K562 (cell line): Measurements from ENCODE around the gene MAGI2. TPM values are rescaled to one million over a fixed set of nuclear protein-coding genes. Genes with fewer than 3 reads are reported as not detected.

Experiments used
- ATAC-seq: fragments of 200-7000 bp; cut with Tn5 transposase; 3 replicates; pipeline ENCODE4 v1.9.1; 2020; ENCODE audit warnings: moderate library complexity
- BruUV-seq: library from RNA; stranded (reverse); fragments of 400-500 nt; replicated peaks from 2 replicates; lab custom pipeline; 2021; lab: Mats Ljungman, UMichigan
- CTCF ChIA-PET: fragments of 300-600 bp; formaldehyde crosslinking; extraction: SDS; loops from one replicate; lab custom pipeline; 2021; ENCODE audit warnings: low intra/inter-chr PET ratio; lab: Yijun Ruan, JAX
- POLR2A ChIA-PET: fragments of 300-600, 350-650 bp; sonication (Branson Sonifier 250); formaldehyde crosslinking; extraction: SDS; loops from one replicate; lab custom pipeline; 2021; ENCODE audit warnings: antibody characterized with exemption, inconsistent platforms; lab: Yijun Ruan, JAX
- DNase-seq, 4 experiments: peaks; one replicate each; pipeline versions ENCODE4 v3.0.0 to v3.0.0-alpha.2; 2011 to 2018; ENCODE audit warnings: low spot score in 3 of 4, mixed read lengths in 3 of 4; ENCODE audit errors: extremely low read depth in 1 of 4
- FAIRE-seq: peaks from 2 replicates; lab custom pipeline; 2011; peaks lifted over from hg19 to GRCh38; lab: Jason Lieb, UNC
- H2AFZ ChIP-seq: 2 replicates; pipeline ENCODE4 v1.6.0; 2011; ENCODE audit warnings: low read depth, low read length, control low read depth, inconsistent platforms
- H3K27ac ChIP-seq: fragments of 200-600 bp; 3 replicates; pipeline ENCODE4 v1.8.0; 2011; ENCODE audit warnings: low read depth, mild to moderate bottlenecking, control low read depth, inconsistent platforms, low read length, moderate library complexity, mixed read lengths; ENCODE audit errors: extremely low read depth
- H3K27me3 ChIP-seq, 2 experiments: fragments of 300-600 bp in 1 of 2; 2 replicates in 1 of 2; 3 replicates in 1 of 2; pipeline versions ENCODE4 v1.6.0 to v1.8.0; 2011; ENCODE audit warnings: inconsistent platforms in 2 of 2, low read length in 2 of 2, mild to moderate bottlenecking in 1 of 2, mixed read lengths in 1 of 2, moderate library complexity in 1 of 2; ENCODE audit not compliant: control insufficient read depth in 2 of 2, insufficient read depth in 2 of 2
- H3K36me3 ChIP-seq: fragments of 300-600 bp; 3 replicates; pipeline ENCODE4 v1.8.0; 2011; ENCODE audit warnings: mild to moderate bottlenecking, low read length, inconsistent platforms; ENCODE audit not compliant: control insufficient read depth, insufficient read depth
- H3K4me1 ChIP-seq, 2 experiments: fragments of 200-600 bp in 1 of 2; replicated peaks in 1 of 2; 2 replicates in 1 of 2; 3 replicates in 1 of 2; pipeline versions ENCODE4 v1.5.1 to v1.8.0; 2011; ENCODE audit warnings: inconsistent platforms in 2 of 2, low read length in 2 of 2, mild to moderate bottlenecking in 1 of 2, mixed read lengths in 1 of 2, moderate library complexity in 1 of 2; ENCODE audit not compliant: control insufficient read depth in 2 of 2, insufficient read depth in 2 of 2
- H3K4me2 ChIP-seq: 2 replicates; pipeline ENCODE4 v1.6.1; 2011; ENCODE audit warnings: low read length, control low read depth, inconsistent platforms, mixed read lengths; ENCODE audit not compliant: insufficient read depth
- H3K4me3 ChIP-seq: fragments of 200-600 bp; sonication (generic), shearing (Covaris generic); 2 replicates; pipeline ENCODE4 v1.5.1; 2016; ENCODE audit warnings: control low read depth, inconsistent platforms
- H3K79me2 ChIP-seq: fragments of 200-600 bp; 3 replicates; pipeline ENCODE4 v1.8.0; 2011; ENCODE audit warnings: low read length, inconsistent platforms; ENCODE audit not compliant: control insufficient read depth, insufficient read depth
- H3K9ac ChIP-seq, 2 experiments: 2 replicates each; pipeline versions ENCODE4 v1.6.0 to v1.6.1; 2011; ENCODE audit warnings: low read depth in 2 of 2, low read length in 2 of 2, control low read depth in 1 of 2, inconsistent platforms in 1 of 2, mild to moderate bottlenecking in 1 of 2, mixed read lengths in 1 of 2; ENCODE audit not compliant: insufficient read depth in 1 of 2
- H3K9me1 ChIP-seq: one replicate; pipeline ENCODE4 v1.6.0; 2011; ENCODE audit warnings: inconsistent platforms, mild to moderate bottlenecking, low read length, moderate library complexity; ENCODE audit not compliant: control insufficient read depth, insufficient read depth
- H3K9me3 ChIP-seq: replicated peaks from 2 replicates; pipeline ENCODE4 v1.5.1; 2011; ENCODE audit warnings: low read depth, low read length, inconsistent platforms; ENCODE audit not compliant: control insufficient read depth, insufficient read depth
- H4K20me1 ChIP-seq: replicated peaks from 2 replicates; pipeline ENCODE4 v1.6.1; 2011; ENCODE audit warnings: low read length, inconsistent platforms, mixed read lengths; ENCODE audit not compliant: control insufficient read depth, insufficient read depth
- BRD4 ChIP-seq: fragments of 200-600 bp; sonication (generic); IDR thresholded peaks from 2 replicates; pipeline ENCODE4 v1.6.1; 2017; ENCODE audit warnings: inconsistent platforms
- CHCHD3 ChIP-seq: fragments of 250-450 bp; sonication (Bioruptor Pico); IDR thresholded peaks from 2 replicates; pipeline ENCODE4 v2.1.2; 2022; ENCODE audit warnings: mild to moderate bottlenecking
- FOXA1 ChIP-seq: fragments of 450-650 bp; IDR thresholded peaks from 2 replicates; pipeline ENCODE4 v1.6.1; 2016; ENCODE audit warnings: mild to moderate bottlenecking, borderline replicate concordance
- MTA1 ChIP-seq: fragments of 450-650 bp; IDR thresholded peaks from 2 replicates; pipeline ENCODE4 v1.6.1; 2017; ENCODE audit warnings: borderline replicate concordance
- NEUROD1 ChIP-seq: fragments of 150-350 bp; IDR thresholded peaks from 2 replicates; pipeline ENCODE4 v1.6.1; 2014; ENCODE audit warnings: borderline replicate concordance, low read length, low read depth; ENCODE audit not compliant: partially characterized antibody
- STAT5B ChIP-seq: fragments of 250-450 bp; sonication (Bioruptor Pico); IDR thresholded peaks from 2 replicates; pipeline ENCODE4 v1.8.0; 2021; ENCODE audit warnings: mild to moderate bottlenecking, inconsistent platforms
- WGBS: fragments of 100-300 bp; shearing (Covaris generic); methylation state at CpG from one replicate; pipeline ENCODE4 v1.1.6; 2016; ENCODE audit warnings: low coverage, mixed read lengths; ENCODE audit not compliant: insufficient coverage; ENCODE audit errors: missing lambda C conversion rate; 5-methylcytosine and 5-hydroxymethylcytosine counted together
- in situ Hi-C: fragments of 300-500 bp; cut with MboI; formaldehyde crosslinking; loops from 4 replicates; pipeline ENCODE4 v1.15.0; 2018; ENCODE audit warnings: inconsistent platforms, mixed read lengths
- intact Hi-C: fragments of 100-400 bp; cut with micrococcal nuclease; formaldehyde crosslinking; loops from 2 replicates; pipeline ENCODE4 v1.14.2; 2022
- polyA plus RNA-seq, 8 experiments: library from polyadenylated mRNA; depleted of rRNA in 4 of 8; stranded (reverse) in 5 of 8; unstranded in 3 of 8; fragments of >200 nt; fragmentation: Nextera tagmentation in 2 of 8; fragmentation: Illumina TruSeq in 1 of 8; extraction: Ambion mirVana in 2 of 8; extraction: Trizol in 1 of 8; gene quantifications; 2 replicates each; pipeline versions ENCODE4 v1.2.1 to v1.2.3, GENCODE V29; 2011 to 2014; ENCODE audit warnings: inconsistent platforms in 1 of 8, missing spikeins in 1 of 8
- total RNA-seq, 7 experiments: library from RNA; depleted of rRNA in 6 of 7; stranded (reverse); fragments of >200 nt in 6 of 7; fragmentation: Illumina TruSeq in 2 of 7; extraction: Trizol in 2 of 7; gene quantifications; 2 replicates each; pipeline versions ENCODE4 v1.2.1 to v1.2.3, GENCODE V29; 2011 to 2021; ENCODE audit warnings: low replicate concordance in 1 of 7
- TF ChIP-seq, protein P1 (sequence below): fragments of 250-450 bp; sonication (Bioruptor Pico); IDR thresholded peaks from 2 replicates; pipeline ENCODE4 v1.4.0; 2020; ENCODE audit warnings: mild to moderate bottlenecking
- TF ChIP-seq, protein P2 (sequence below), 2 experiments: fragments of 450-650 bp; IDR thresholded peaks; 2 replicates each; pipeline ENCODE4 v1.6.1; 2018; ENCODE audit warnings: mild to moderate bottlenecking in 2 of 2, low read depth in 1 of 2; ENCODE audit not compliant: partially characterized antibody in 2 of 2
- TF ChIP-seq, protein P3 (sequence below): IDR thresholded peaks from 2 replicates; pipeline ENCODE4 v1.6.1; 2012; ENCODE audit warnings: low read depth, low read length, improper control_type of control experiment, borderline replicate concordance
- TF ChIP-seq, protein P4 (sequence below), 2 experiments: fragments of 450-650 bp in 1 of 2; sonication (generic) in 1 of 2; formaldehyde crosslinking; conservative IDR thresholded peaks; 2 replicates each; pipeline versions ENCODE4 v1.4.0 to v1.8.1; 2020 to 2022; ENCODE audit warnings: mild to moderate bottlenecking in 1 of 2, missing genetic modification reagents in 1 of 2

The MAGI2 gene
- total and polyA plus RNA-seq, 9 of the 15 experiments (the other 6 are each of a cell fraction or from before 2014, with no cell fraction given), result 0.27 to 1.4 (median 0.70) TPM

DNA sequence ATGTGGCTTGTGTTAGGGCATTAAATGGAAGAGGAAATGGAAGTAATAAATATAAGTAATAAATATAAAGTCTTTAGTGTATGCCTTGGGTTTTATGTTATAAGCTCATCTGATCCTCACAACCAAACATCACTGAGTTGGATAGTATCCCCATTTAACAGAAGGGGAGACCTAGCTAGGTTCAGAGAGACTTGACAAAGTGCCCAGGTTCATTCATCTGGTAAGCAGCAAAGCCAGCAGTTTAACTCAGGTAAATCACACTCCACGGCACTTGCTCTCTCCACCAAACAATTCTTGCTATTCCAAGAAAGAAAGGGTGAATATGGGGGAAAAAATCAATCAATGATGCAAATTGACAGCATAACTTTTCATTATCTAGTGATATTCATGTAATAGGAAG is 167.3 kb downstream of the MAGI2 start:
- H3K27ac ChIP-seq, result no peak overlapping the region
- no TSS peak for BruUV-seq
- no peak for ATAC-seq
- no peaks in the 10 kb centered on the region for H3K79me2 ChIP-seq
- ChIA-PET POLR2A (no interaction called here), CTCF (no interaction called here)
- no peak for FAIRE-seq
- no peaks in the 10 kb centered on the region for H3K27me3 ChIP-seq
- H3K4me2 ChIP-seq, result no peak overlapping the region
- intact Hi-C loops, result no loop called here
- no peak overlapping the region for H2AFZ ChIP-seq
- H3K4me3 ChIP-seq, result no peak overlapping the region
- no peaks in the 10 kb centered on the region for H4K20me1 ChIP-seq
- H3K9me3 ChIP-seq, result no peaks in the 10 kb centered on the region
- no peaks in the 10 kb centered on the region for H3K36me3 ChIP-seq
- no peaks in the 10 kb centered on the region for H3K4me1 ChIP-seq
- no peak for DNase-seq
- 0% methylated on average over 1 of the region's 1 CpG for WGBS
- no peaks in the 10 kb centered on the region for H3K9me1 ChIP-seq
- no peak overlapping the region for H3K9ac ChIP-seq
- in situ Hi-C loops, result no loop called here
- TF ChIP-seq BRD4 (no peak), STAT5B (CRISPR knock-in tag) (no peak), MTA1 (no peak), CHCHD3 (CRISPR knock-in tag) (no peak), NEUROD1 (no peak), FOXA1 (no peak)
- TF ChIP-seq, protein P1, sequence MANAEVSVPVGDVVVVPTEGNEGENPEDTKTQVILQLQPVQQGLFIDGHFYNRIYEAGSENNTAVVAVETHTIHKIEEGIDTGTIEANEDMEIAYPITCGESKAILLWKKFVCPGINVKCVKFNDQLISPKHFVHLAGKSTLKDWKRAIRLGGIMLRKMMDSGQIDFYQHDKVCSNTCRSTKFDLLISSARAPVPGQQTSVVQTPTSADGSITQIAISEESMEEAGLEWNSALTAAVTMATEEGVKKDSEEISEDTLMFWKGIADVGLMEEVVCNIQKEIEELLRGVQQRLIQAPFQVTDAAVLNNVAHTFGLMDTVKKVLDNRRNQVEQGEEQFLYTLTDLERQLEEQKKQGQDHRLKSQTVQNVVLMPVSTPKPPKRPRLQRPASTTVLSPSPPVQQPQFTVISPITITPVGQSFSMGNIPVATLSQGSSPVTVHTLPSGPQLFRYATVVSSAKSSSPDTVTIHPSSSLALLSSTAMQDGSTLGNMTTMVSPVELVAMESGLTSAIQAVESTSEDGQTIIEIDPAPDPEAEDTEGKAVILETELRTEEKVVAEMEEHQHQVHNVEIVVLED (CRISPR knock-in tag), result no peak
- TF ChIP-seq, protein P2, sequence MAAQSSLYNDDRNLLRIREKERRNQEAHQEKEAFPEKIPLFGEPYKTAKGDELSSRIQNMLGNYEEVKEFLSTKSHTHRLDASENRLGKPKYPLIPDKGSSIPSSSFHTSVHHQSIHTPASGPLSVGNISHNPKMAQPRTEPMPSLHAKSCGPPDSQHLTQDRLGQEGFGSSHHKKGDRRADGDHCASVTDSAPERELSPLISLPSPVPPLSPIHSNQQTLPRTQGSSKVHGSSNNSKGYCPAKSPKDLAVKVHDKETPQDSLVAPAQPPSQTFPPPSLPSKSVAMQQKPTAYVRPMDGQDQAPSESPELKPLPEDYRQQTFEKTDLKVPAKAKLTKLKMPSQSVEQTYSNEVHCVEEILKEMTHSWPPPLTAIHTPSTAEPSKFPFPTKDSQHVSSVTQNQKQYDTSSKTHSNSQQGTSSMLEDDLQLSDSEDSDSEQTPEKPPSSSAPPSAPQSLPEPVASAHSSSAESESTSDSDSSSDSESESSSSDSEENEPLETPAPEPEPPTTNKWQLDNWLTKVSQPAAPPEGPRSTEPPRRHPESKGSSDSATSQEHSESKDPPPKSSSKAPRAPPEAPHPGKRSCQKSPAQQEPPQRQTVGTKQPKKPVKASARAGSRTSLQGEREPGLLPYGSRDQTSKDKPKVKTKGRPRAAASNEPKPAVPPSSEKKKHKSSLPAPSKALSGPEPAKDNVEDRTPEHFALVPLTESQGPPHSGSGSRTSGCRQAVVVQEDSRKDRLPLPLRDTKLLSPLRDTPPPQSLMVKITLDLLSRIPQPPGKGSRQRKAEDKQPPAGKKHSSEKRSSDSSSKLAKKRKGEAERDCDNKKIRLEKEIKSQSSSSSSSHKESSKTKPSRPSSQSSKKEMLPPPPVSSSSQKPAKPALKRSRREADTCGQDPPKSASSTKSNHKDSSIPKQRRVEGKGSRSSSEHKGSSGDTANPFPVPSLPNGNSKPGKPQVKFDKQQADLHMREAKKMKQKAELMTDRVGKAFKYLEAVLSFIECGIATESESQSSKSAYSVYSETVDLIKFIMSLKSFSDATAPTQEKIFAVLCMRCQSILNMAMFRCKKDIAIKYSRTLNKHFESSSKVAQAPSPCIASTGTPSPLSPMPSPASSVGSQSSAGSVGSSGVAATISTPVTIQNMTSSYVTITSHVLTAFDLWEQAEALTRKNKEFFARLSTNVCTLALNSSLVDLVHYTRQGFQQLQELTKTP (IDR thresholded peaks at IDR 0.05; ENCODE audit: low read depth in 1 of 2, partially characterized antibody in 2 of 2), result no peak
- TF ChIP-seq, protein P3, sequence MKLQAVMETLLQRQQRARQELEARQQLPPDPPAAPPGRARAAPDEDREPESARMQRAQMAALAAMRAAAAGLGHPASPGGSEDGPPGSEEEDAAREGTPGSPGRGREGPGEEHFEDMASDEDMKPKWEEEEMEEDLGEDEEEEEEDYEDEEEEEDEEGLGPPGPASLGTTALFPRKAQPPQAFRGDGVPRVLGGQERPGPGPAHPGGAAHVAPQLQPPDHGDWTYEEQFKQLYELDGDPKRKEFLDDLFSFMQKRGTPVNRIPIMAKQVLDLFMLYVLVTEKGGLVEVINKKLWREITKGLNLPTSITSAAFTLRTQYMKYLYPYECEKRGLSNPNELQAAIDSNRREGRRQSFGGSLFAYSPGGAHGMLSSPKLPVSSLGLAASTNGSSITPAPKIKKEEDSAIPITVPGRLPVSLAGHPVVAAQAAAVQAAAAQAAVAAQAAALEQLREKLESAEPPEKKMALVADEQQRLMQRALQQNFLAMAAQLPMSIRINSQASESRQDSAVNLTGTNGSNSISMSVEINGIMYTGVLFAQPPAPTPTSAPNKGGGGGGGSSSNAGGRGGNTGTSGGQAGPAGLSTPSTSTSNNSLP, result no peak
- TF ChIP-seq, protein P4, sequence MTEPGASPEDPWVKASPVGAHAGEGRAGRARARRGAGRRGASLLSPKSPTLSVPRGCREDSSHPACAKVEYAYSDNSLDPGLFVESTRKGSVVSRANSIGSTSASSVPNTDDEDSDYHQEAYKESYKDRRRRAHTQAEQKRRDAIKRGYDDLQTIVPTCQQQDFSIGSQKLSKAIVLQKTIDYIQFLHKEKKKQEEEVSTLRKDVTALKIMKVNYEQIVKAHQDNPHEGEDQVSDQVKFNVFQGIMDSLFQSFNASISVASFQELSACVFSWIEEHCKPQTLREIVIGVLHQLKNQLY (CRISPR knock-in tag; conservative IDR thresholded peaks at IDR 0.05), result no peak
